ENCODE results near the gene USP10. TPM values are rescaled to one million over a fixed set of nuclear protein-coding genes. Genes with fewer than 3 reads are reported as not detected.

Gene USP10
- total and polyA plus RNA-seq, 5 donors from 2014 or later, result 64.0 to 112 (median 88.1) TPM

DNA sequence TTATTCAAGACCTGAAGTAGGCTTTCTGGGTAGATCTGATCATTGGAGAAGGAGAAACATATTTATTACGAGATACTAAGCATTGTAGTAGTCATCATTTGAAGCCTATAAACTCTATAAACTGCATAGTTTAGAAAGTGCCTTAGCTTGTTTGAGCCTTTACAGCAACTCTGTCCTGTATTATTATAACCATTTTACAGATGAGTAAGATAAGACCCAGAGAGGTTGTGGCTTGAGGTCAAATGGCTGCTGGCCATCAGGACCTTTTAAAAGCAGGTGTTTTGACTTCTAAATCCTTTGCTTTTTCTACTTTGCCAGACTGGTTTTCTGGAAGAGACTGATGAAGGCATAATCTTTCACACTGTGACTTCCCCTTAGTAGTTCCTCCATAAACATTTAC lies 7.1 kb downstream of the USP10 start:
- ATAC-seq (ENCODE audit: low read depth in 2 of 2) (no peak), DNase-seq (no peak)
- Mint-ChIP-seq H3K9me3 (no peaks in the 10 kb centered on the region), H3K27ac (no peak overlapping the region), H3K27me3 (no peaks in the 10 kb centered on the region), H3K36me3 (peaks cover 12% of the 10 kb centered on the region), H3K4me3 (peak overlapping the region in 2 of 4 donors; percentile 20 to 29), H3K4me1 (peaks cover 43 to 92% (median 72%) of the 10 kb centered on the region in 4 donors)
- peaks cover 40% of the 10 kb centered on the region for H3K4me1 ChIP-seq (ENCODE audit: control insufficient read depth, insufficient read depth, low read length, poor library complexity, severe bottlenecking)
- no peak overlapping the region for H3K27ac ChIP-seq (ENCODE audit: insufficient read depth, low read length, poor library complexity, severe bottlenecking)
- H3K36me3 ChIP-seq (ENCODE audit: control insufficient read depth, insufficient read depth, low read length), result peaks cover 5% of the 10 kb centered on the region
- H3K27me3 ChIP-seq (ENCODE audit: control insufficient read depth, insufficient read depth, low read length), result no peaks in the 10 kb centered on the region
- no peaks in the 10 kb centered on the region for H3K9me3 ChIP-seq (ENCODE audit: control insufficient read depth in 2 of 2, low read length in 2 of 2)
- no peak overlapping the region for H3K4me3 ChIP-seq (ENCODE audit: low read depth, low read length)

DNA sequence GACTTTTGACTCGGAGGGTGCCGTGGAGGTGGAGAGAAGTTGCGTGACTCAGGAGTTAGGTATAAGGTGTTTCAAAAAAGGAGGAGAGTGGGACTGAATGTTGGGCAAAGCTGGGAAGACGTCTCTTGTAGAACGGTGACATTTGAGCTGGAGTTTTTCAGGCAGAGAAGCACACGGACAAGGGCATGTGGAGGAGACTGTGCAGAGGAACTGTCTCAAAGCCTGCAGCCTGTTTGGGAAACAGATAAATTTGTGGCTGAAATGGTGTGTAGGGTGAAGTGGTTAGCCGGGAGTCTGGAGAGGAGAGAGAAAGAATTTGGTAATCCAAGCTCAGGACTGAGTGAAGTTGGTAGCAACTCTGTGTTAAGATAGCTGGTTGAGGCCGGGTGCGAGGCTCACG lies 9.8 kb downstream of the USP10 start:
- Mint-ChIP-seq H3K4me1 (peaks cover 34 to 98% (median 71%) of the 10 kb centered on the region in 4 donors), H3K4me3 (peak overlapping the region in 1 of 4 donors; percentile 2), H3K27ac (peak overlapping the region in 1 of 3 donors; percentile 38), H3K9me3 (no peaks in the 10 kb centered on the region), H3K36me3 (peaks cover 12% of the 10 kb centered on the region), H3K27me3 (no peaks in the 10 kb centered on the region)
- no peak overlapping the region for H3K4me3 ChIP-seq (ENCODE audit: low read depth, low read length)
- no peaks in the 10 kb centered on the region for H3K9me3 ChIP-seq (ENCODE audit: control insufficient read depth in 2 of 2, low read length in 2 of 2)
- peaks cover 23% of the 10 kb centered on the region for H3K4me1 ChIP-seq (ENCODE audit: control insufficient read depth, insufficient read depth, low read length, poor library complexity, severe bottlenecking)
- peaks cover 5% of the 10 kb centered on the region for H3K36me3 ChIP-seq (ENCODE audit: control insufficient read depth, insufficient read depth, low read length)
- no peaks in the 10 kb centered on the region for H3K27me3 ChIP-seq (ENCODE audit: control insufficient read depth, insufficient read depth, low read length)
- no peak for DNase-seq
- no peak for ATAC-seq (ENCODE audit: low read depth in 2 of 2)
- no peak overlapping the region for H3K27ac ChIP-seq (ENCODE audit: insufficient read depth, low read length, poor library complexity, severe bottlenecking)

DNA sequence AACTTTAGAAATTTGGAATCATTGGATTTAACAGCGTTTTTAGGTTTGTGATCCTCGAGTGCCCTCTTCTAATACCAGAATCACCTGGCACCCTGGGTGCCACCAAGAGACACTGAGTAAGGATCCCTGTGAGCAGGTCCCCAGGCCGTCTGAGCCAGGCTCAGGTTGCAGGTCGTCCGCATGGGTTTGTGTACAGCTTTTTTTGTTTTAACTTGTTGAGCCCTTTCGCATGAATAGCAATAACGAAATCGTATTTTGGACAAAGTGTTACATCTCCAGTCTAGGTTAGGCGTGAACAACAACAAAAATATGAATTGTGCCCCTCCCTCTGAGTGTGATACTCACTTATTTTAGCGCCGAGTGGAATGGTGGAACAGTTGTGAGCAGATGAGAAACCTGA lies 10.9 kb downstream of the USP10 start:
- Mint-ChIP-seq H3K27me3 (no peaks in the 10 kb centered on the region), H3K4me1 (peaks cover 26 to 93% (median 66%) of the 10 kb centered on the region in 4 donors), H3K9me3 (no peaks in the 10 kb centered on the region), H3K4me3 (no peak overlapping the region), H3K36me3 (peaks cover 4% of the 10 kb centered on the region), H3K27ac (peak overlapping the region; percentile 13 to 79 (median 27))
- Histone ChIP-seq H3K4me1 (ENCODE audit: control insufficient read depth, insufficient read depth, low read length, poor library complexity, severe bottlenecking) (peaks cover 20% of the 10 kb centered on the region), H3K27ac (ENCODE audit: insufficient read depth, low read length, poor library complexity, severe bottlenecking) (no peak overlapping the region), H3K36me3 (ENCODE audit: control insufficient read depth, insufficient read depth, low read length) (peaks cover 5% of the 10 kb centered on the region), H3K27me3 (ENCODE audit: control insufficient read depth, insufficient read depth, low read length) (no peaks in the 10 kb centered on the region), H3K4me3 (ENCODE audit: low read depth, low read length) (no peak overlapping the region), H3K9me3 (ENCODE audit: control insufficient read depth in 2 of 2, low read length in 2 of 2) (no peaks in the 10 kb centered on the region)
- DNase-seq, result no peak
- ATAC-seq (ENCODE audit: low read depth in 2 of 2), result no peak

DNA sequence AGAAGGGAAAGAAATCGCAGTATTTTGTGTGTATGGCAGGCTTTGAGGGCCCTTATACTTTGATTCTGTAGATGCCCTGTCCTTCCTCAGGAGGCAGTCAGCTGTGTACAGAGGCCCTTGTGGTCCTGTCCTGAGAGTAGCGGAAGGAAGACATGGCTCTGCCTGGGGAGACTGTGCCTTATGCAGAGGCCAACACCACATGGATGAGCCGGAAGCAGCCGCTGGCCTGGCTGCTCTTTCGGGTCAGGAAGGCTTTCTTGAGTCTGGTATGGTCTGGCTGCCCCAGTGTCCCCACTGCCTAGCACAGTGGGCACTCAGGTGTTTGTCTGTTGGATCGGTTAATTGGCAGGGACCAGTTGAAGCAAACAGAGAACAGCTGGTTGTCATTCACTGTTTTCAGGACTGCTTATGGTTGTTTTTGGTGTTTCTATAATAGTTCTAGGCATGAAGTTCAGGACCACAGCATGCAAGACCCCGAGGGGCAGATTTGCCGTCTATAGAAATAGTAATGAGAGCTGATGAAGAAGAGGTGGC lies 12.4 kb downstream of the USP10 start:
- DNase-seq, result no peak
- Histone ChIP-seq H3K27me3 (ENCODE audit: control insufficient read depth, insufficient read depth, low read length) (no peaks in the 10 kb centered on the region), H3K27ac (ENCODE audit: insufficient read depth, low read length, poor library complexity, severe bottlenecking) (no peak overlapping the region), H3K4me1 (ENCODE audit: control insufficient read depth, insufficient read depth, low read length, poor library complexity, severe bottlenecking) (peaks cover 20% of the 10 kb centered on the region), H3K9me3 (ENCODE audit: control insufficient read depth in 2 of 2, low read length in 2 of 2) (no peaks in the 10 kb centered on the region), H3K36me3 (ENCODE audit: control insufficient read depth, insufficient read depth, low read length) (peaks cover 15% of the 10 kb centered on the region), H3K4me3 (ENCODE audit: low read depth, low read length) (no peak overlapping the region)
- no peak for ATAC-seq (ENCODE audit: low read depth in 2 of 2)
- peak overlapping the region; percentile 33 to 48 (median 35) for H3K27ac Mint-ChIP-seq
- H3K27me3 Mint-ChIP-seq, result no peaks in the 10 kb centered on the region
- H3K4me3 Mint-ChIP-seq, result peak overlapping the region in 2 of 4 donors; percentile 6 to 25
- H3K4me1 Mint-ChIP-seq, result peaks cover 25 to 95% (median 63%) of the 10 kb centered on the region in 4 donors
- peaks cover 4% of the 10 kb centered on the region for H3K36me3 Mint-ChIP-seq
- no peaks in the 10 kb centered on the region for H3K9me3 Mint-ChIP-seq

DNA sequence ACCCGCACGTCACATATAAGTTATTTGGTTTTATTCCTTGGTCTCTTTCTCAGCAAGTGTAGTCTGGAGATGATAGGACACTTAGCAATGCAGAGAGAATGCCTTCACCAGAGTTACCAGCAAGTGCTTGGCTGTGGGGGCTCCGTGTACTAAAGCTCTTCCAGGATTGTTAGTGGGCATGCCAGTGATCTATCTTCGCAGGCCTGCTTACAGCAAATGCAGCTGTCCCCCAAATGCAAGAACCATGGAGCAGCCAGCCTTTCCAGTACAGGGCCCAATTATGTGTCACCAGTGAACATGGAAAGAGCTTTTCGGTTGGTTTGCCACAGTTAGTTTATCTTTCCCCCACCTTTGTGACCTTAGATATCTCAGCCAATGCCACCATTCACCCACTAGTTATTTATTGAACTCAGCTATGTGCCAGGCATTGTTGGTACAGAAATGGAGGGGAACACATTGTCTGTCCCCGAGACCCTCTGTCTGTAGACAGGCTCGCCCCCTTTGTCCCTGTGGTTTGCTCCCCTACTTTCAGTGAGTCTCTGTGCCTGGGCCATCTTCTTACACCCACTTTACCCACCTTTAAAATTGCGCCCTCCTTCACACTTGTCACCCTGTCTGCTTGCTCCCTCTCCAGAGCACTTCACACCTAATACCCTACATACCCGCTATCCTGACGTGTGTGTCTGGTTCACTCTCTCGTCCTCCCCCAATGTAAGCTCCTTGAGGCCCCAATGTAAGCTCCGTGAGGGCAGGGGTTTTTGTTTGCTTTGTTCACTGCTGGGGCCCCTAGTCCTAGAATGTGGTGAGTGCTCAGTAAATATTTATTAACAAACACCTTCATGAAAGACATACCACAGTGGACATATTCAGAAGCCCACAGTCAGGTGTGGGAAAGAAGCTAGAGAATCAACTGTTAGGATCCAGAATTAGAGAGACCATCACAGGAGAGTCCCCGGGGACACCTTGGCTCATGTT lies 13.3 kb downstream of the USP10 start:
- H3K36me3 ChIP-seq (ENCODE audit: control insufficient read depth, insufficient read depth, low read length), result peaks cover 17% of the 10 kb centered on the region
- Mint-ChIP-seq H3K27me3 (no peaks in the 10 kb centered on the region), H3K4me3 (peak overlapping the region in 1 of 4 donors; percentile 14), H3K4me1 (peaks cover 30 to 95% (median 64%) of the 10 kb centered on the region in 4 donors), H3K36me3 (peaks cover 9% of the 10 kb centered on the region), H3K9me3 (no peaks in the 10 kb centered on the region), H3K27ac (peak overlapping the region; percentile 3 to 44 (median 37))
- ATAC-seq (ENCODE audit: low read depth in 2 of 2) (no peak), DNase-seq (no peak)
- peaks cover 20% of the 10 kb centered on the region for H3K4me1 ChIP-seq (ENCODE audit: control insufficient read depth, insufficient read depth, low read length, poor library complexity, severe bottlenecking)
- H3K27me3 ChIP-seq (ENCODE audit: control insufficient read depth, insufficient read depth, low read length), result no peaks in the 10 kb centered on the region
- H3K9me3 ChIP-seq (ENCODE audit: control insufficient read depth in 2 of 2, low read length in 2 of 2), result no peaks in the 10 kb centered on the region
- H3K27ac ChIP-seq (ENCODE audit: insufficient read depth, low read length, poor library complexity, severe bottlenecking), result no peak overlapping the region
- H3K4me3 ChIP-seq (ENCODE audit: low read depth, low read length), result no peak overlapping the region

DNA sequence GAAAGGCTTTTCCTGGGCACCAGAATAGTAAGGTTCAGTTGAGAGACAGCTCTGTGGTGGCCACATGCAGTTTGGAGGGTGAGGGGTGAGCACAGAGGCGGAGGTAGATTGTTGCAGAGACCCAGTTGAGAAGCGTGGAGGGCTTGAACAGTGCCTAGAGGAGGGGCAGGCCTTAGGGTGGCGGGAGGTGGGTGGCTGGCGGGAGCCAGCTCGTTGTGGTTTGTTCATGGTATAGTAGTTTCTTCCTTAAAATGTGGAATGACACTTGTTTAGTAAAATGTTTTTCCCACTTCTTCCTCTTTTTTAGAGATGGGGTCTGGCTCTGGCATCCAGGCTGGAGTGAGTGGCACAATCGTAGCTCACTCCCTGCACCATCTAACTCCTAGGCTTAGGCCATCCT lies 14.2 kb downstream of the USP10 start:
- Histone ChIP-seq H3K4me1 (ENCODE audit: control insufficient read depth, insufficient read depth, low read length, poor library complexity, severe bottlenecking) (peaks cover 22% of the 10 kb centered on the region), H3K4me3 (ENCODE audit: low read depth, low read length) (no peak overlapping the region), H3K36me3 (ENCODE audit: control insufficient read depth, insufficient read depth, low read length) (peaks cover 12% of the 10 kb centered on the region), H3K27me3 (ENCODE audit: control insufficient read depth, insufficient read depth, low read length) (no peaks in the 10 kb centered on the region), H3K27ac (ENCODE audit: insufficient read depth, low read length, poor library complexity, severe bottlenecking) (no peak overlapping the region), H3K9me3 (ENCODE audit: control insufficient read depth in 2 of 2, low read length in 2 of 2) (no peaks in the 10 kb centered on the region)
- no peaks in the 10 kb centered on the region for H3K9me3 Mint-ChIP-seq
- no peak overlapping the region for H3K4me3 Mint-ChIP-seq
- DNase-seq, result no peak
- H3K36me3 Mint-ChIP-seq, result peaks cover 5% of the 10 kb centered on the region
- no peak for ATAC-seq (ENCODE audit: low read depth in 2 of 2)
- H3K27ac Mint-ChIP-seq, result peak overlapping the region in 2 of 3 donors; percentile 20 to 44
- peaks cover 24 to 95% (median 59%) of the 10 kb centered on the region in 4 donors for H3K4me1 Mint-ChIP-seq
- H3K27me3 Mint-ChIP-seq, result no peaks in the 10 kb centered on the region

DNA sequence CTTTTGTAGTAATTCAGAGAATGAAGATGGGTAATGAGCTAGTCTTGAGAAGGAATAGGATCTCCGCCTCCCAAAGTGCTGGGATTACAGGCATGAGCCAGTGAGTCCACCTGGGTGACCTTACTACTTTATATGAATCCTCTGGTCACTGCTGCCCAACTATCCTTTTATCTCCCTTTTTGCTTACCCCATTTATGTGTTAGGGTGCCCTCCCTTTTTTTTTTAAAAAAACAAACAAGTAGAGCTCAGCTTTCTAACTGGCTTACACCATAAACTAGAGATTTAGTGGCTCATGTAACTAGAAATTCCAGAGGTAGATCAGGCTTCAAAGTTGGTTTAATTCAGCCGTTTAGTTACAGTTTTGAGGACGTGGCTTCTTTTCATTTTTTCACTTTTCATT lies 15.6 kb downstream of the USP10 start:
- Histone ChIP-seq H3K9me3 (ENCODE audit: control insufficient read depth in 2 of 2, low read length in 2 of 2) (no peaks in the 10 kb centered on the region), H3K27ac (ENCODE audit: insufficient read depth, low read length, poor library complexity, severe bottlenecking) (no peak overlapping the region), H3K4me1 (ENCODE audit: control insufficient read depth, insufficient read depth, low read length, poor library complexity, severe bottlenecking) (peaks cover 24% of the 10 kb centered on the region), H3K4me3 (ENCODE audit: low read depth, low read length) (no peak overlapping the region), H3K27me3 (ENCODE audit: control insufficient read depth, insufficient read depth, low read length) (no peaks in the 10 kb centered on the region), H3K36me3 (ENCODE audit: control insufficient read depth, insufficient read depth, low read length) (peaks cover 12% of the 10 kb centered on the region)
- no peak for DNase-seq
- H3K4me3 Mint-ChIP-seq, result no peak overlapping the region
- peak overlapping the region; percentile 60 to 75 (median 75) for H3K27ac Mint-ChIP-seq
- H3K36me3 Mint-ChIP-seq, result peaks cover 8% of the 10 kb centered on the region
- no peaks in the 10 kb centered on the region for H3K9me3 Mint-ChIP-seq
- ATAC-seq (ENCODE audit: low read depth in 2 of 2), result no peak
- H3K4me1 Mint-ChIP-seq, result peaks cover 38 to 93% (median 56%) of the 10 kb centered on the region in 4 donors
- no peaks in the 10 kb centered on the region for H3K27me3 Mint-ChIP-seq
